HG03442 (cell line): Measurements from ENCODE around the gene ADAM8.
"Not testable (repeated sequence)": the region's sequence is repeated elsewhere in the genome, so short reads cannot be mapped to it uniquely, and the experiment has no call there.

Experiments
- ATAC-seq: cut with Tn5 transposase; IDR thresholded peaks from one replicate; pipeline ENCODE4 v1.9.1; 2021; ENCODE audit warnings: mild to moderate bottlenecking, moderate library complexity; ENCODE audit not compliant: unreplicated experiment

Gene ADAM8

GRCh38 chr10:133276435-133277201, at the start of gene ADAM8:
TSS of gene ADAM8 (minus strand) at chr10:133276868. CDS start at chr10:133276817, 51 bp downstream.
- ATAC-seq = peak; percentile 39

- no peak for ATAC-seq
These were observed 49.5 kb upstream of the ADAM8 start for GRCh38 chr10:133326223-133326551.

- ATAC-seq = no peak
These were observed 49.0 kb upstream of the ADAM8 start for GRCh38 chr10:133325440-133326222.

GRCh38 chr10:133324857-133325260, 48.2 kb upstream of the ADAM8 start:
- no peak for ATAC-seq

GRCh38 chr10:133324198-133324792, 47.6 kb upstream of the ADAM8 start:
- no peak for ATAC-seq

GRCh38 chr10:133322064-133322709, 45.5 kb upstream of the ADAM8 start:
- ATAC-seq = not testable (repeated sequence)

- not testable (repeated sequence) for ATAC-seq
These were observed 44.3 kb upstream of the ADAM8 start for GRCh38 chr10:133320852-133321422.

GRCh38 chr10:133318494-133319127, 41.9 kb upstream of the ADAM8 start:
- ATAC-seq = peak; percentile 95

- no peak for ATAC-seq
These were observed 40.1 kb upstream of the ADAM8 start for GRCh38 chr10:133316732-133317131.

GRCh38 chr10:133316266-133316665, 39.6 kb upstream of the ADAM8 start:
- no peak for ATAC-seq

- ATAC-seq = no peak
These were observed 39.2 kb upstream of the ADAM8 start for GRCh38 chr10:133315847-133316246.

- ATAC-seq = no peak
These were observed 38.2 kb upstream of the ADAM8 start for GRCh38 chr10:133314911-133315310.

GRCh38 chr10:133313192-133313591, 36.5 kb upstream of the ADAM8 start:
- ATAC-seq = no peak

GRCh38 chr10:133312769-133313145, 36.1 kb upstream of the ADAM8 start:
- ATAC-seq = no peak

- no peak for ATAC-seq
These were observed 35.5 kb upstream of the ADAM8 start for GRCh38 chr10:133312016-133312768.

- no peak for ATAC-seq
These were observed 34.9 kb upstream of the ADAM8 start for GRCh38 chr10:133311570-133311969.

- ATAC-seq = no peak
These were observed 34.1 kb upstream of the ADAM8 start for GRCh38 chr10:133310789-133311188.

- no peak for ATAC-seq
These were observed 33.7 kb upstream of the ADAM8 start for GRCh38 chr10:133310399-133310755.

GRCh38 chr10:133309720-133310398, 33.2 kb upstream of the ADAM8 start:
- no peak for ATAC-seq
